H1 (cell line): Measurements from ENCODE around the gene PDXDC1.
"Not testable (repeated sequence)": the region's sequence is repeated elsewhere in the genome, so short reads cannot be mapped to it uniquely, and the experiment has no call there.

Experiments used
- CBX5 ChIP-seq: fragments of 300-800, 300-1000 bp; sonication (generic); IDR thresholded peaks from 2 replicates; pipeline ENCODE4 v1.7.1; 2016; ENCODE audit warnings: antibody characterized with exemption, low read length, low read depth
- CEBPB ChIP-seq: IDR thresholded peaks from 2 replicates; pipeline ENCODE4 v1.6.1; 2012; ENCODE audit warnings: low read depth, low read length
- CTCF ChIP-seq, 3 experiments: IDR thresholded peaks; 1 replicate in 2 of 3; 2 replicates in 1 of 3; pipeline versions ENCODE4 v1.5.1 to v1.6.1; 2011; ENCODE audit warnings: low read length in 3 of 3, mild to moderate bottlenecking in 3 of 3, inconsistent platforms in 2 of 3, low read depth in 1 of 3, moderate library complexity in 1 of 3; ENCODE audit not compliant: insufficient read depth in 1 of 3; ENCODE audit errors: control extremely low read depth in 1 of 3
- EGR1 ChIP-seq: IDR thresholded peaks from 2 replicates; pipeline ENCODE4 v1.6.1; 2011; ENCODE audit warnings: low read depth, low read length, borderline replicate concordance
- EZH2 ChIP-seq: fragments of 200-600 bp; sonication (generic); IDR thresholded peaks from 2 replicates; pipeline ENCODE4 v1.7.1; 2012; ENCODE audit warnings: low read depth, mild to moderate bottlenecking, moderate library complexity, low read length, inconsistent platforms; ENCODE audit not compliant: severe bottlenecking
- GABPA ChIP-seq: IDR thresholded peaks from 2 replicates; pipeline ENCODE4 v1.6.1; 2011; ENCODE audit warnings: mild to moderate bottlenecking, low read length, moderate library complexity, borderline replicate concordance; ENCODE audit not compliant: insufficient read depth
- HDAC6 ChIP-seq: IDR thresholded peaks from one replicate; pipeline ENCODE4 v1.7.1; 2012; ENCODE audit warnings: low read depth, mild to moderate bottlenecking, inconsistent platforms, low read length, moderate library complexity
- KDM4A ChIP-seq: IDR thresholded peaks from one replicate; pipeline ENCODE4 v1.7.1; 2012; ENCODE audit warnings: low read depth, mild to moderate bottlenecking, moderate library complexity, low read length, inconsistent platforms; ENCODE audit not compliant: severe bottlenecking
- POLR2A ChIP-seq, 2 experiments: IDR thresholded peaks; 1 replicate in 1 of 2; 2 replicates in 1 of 2; pipeline ENCODE4 v1.6.1; 2011; ENCODE audit warnings: low read depth in 2 of 2, low read length in 2 of 2, mild to moderate bottlenecking in 2 of 2; ENCODE audit errors: control extremely low read depth in 1 of 2
- POLR2AphosphoS5 ChIP-seq: IDR thresholded peaks from 2 replicates; pipeline ENCODE4 v1.6.1; 2011; ENCODE audit warnings: low read depth, low read length
- RBBP5 ChIP-seq: IDR thresholded peaks from 2 replicates; pipeline ENCODE4 v1.7.1; 2012; ENCODE audit warnings: low read depth, mild to moderate bottlenecking, inconsistent platforms, low read length, moderate library complexity, borderline replicate concordance
- RXRA ChIP-seq: IDR thresholded peaks from 2 replicates; pipeline ENCODE4 v1.6.1; 2011; ENCODE audit warnings: low read depth, mild to moderate bottlenecking, low read length, moderate library complexity; ENCODE audit not compliant: insufficient read depth
- YY1 ChIP-seq: IDR thresholded peaks from 2 replicates; pipeline ENCODE4 v1.6.1; 2011; ENCODE audit warnings: low read depth, mild to moderate bottlenecking, low read length
- TF ChIP-seq, protein P1 (sequence below): IDR thresholded peaks from 2 replicates; pipeline ENCODE4 v1.6.1; 2011; ENCODE audit warnings: low read length, improper control_type of control experiment

GRCh38 chr16:15130256-15130932 is 155.6 kb downstream of the PDXDC1 start:
- not testable (repeated sequence) for TF ChIP-seq YY1; POLR2A (IDR thresholded peaks at IDR 0.05; ENCODE audit: control extremely low read depth in 1 of 2, low read depth in 2 of 2, low read length in 2 of 2); CTCF (IDR thresholded peaks at IDR 0.05; ENCODE audit: control extremely low read depth in 1 of 3, insufficient read depth in 1 of 3, low read depth in 1 of 3, low read length in 3 of 3); POLR2AphosphoS5; GABPA; CEBPB; HDAC6; EZH2; RXRA; RBBP5; KDM4A; EGR1; CBX5
- TF ChIP-seq, protein P1, sequence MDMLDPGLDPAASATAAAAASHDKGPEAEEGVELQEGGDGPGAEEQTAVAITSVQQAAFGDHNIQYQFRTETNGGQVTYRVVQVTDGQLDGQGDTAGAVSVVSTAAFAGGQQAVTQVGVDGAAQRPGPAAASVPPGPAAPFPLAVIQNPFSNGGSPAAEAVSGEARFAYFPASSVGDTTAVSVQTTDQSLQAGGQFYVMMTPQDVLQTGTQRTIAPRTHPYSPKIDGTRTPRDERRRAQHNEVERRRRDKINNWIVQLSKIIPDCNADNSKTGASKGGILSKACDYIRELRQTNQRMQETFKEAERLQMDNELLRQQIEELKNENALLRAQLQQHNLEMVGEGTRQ: not testable (repeated sequence)
